Thoracic aorta (tissue), 2 donors: ENCODE results near the gene SMIM21. TPM values are rescaled to one million over a fixed set of nuclear protein-coding genes. Genes with fewer than 3 reads are reported as not detected.

Experiments used
- ATAC-seq: fragments of 150-250 bp; one replicate; pipeline ENCODE4 v1.8.0; 2017; ENCODE audit warnings: low read depth; ENCODE audit not compliant: insufficient number of reproducible peaks, low FRiP score
- DNase-seq: peaks from one replicate; pipeline ENCODE4 v3.0.0-alpha.2; 2020; ENCODE audit warnings: low spot score
- H3K27ac ChIP-seq, 2 donors: fragments of 200-600 bp; sonication (generic); 1 replicate in 1 of 2; 2 replicates in 1 of 2; pipeline ENCODE4 v1.5.1; 2016; ENCODE audit warnings: mild to moderate bottlenecking in 2 of 2, moderate library complexity in 2 of 2
- H3K27me3 ChIP-seq: fragments of 200-600 bp; sonication (generic); replicated peaks from 2 replicates; pipeline ENCODE4 v1.6.0; 2016; ENCODE audit warnings: mild to moderate bottlenecking; ENCODE audit not compliant: insufficient read depth
- H3K36me3 ChIP-seq: fragments of 200-600 bp; sonication (generic); one replicate; pipeline ENCODE4 v1.5.1; 2016
- H3K4me1 ChIP-seq, 2 donors: fragments of 200-600 bp; sonication (generic); 1 replicate in 1 of 2; 2 replicates in 1 of 2; pipeline versions ENCODE4 v1.5.1 to v1.6.0; 2016; ENCODE audit warnings: low read depth in 2 of 2, mild to moderate bottlenecking in 1 of 2; ENCODE audit not compliant: control insufficient read depth in 1 of 2
- H3K4me3 ChIP-seq: fragments of 200-600 bp; sonication (generic); 2 replicates; pipeline ENCODE4 v1.5.1; 2016; ENCODE audit warnings: mild to moderate bottlenecking
- H3K9me3 ChIP-seq: fragments of 200-600 bp; sonication (generic); 2 replicates; pipeline ENCODE4 v1.5.1; 2016
- CTCF ChIP-seq: fragments of 200-600 bp; sonication (generic); IDR thresholded peaks from one replicate; pipeline ENCODE4 v1.5.1; 2019; ENCODE audit warnings: antibody characterized with exemption
- total RNA-seq, 2 donors: library from RNA; depleted of rRNA; stranded (reverse); fragments of >200 nt; gene quantifications; one replicate each; pipeline versions ENCODE4 v1.1.0 to v1.2.3, GENCODE V29; 2016

SMIM21 gene
- total RNA-seq, 2 donors from 2014 or later: not detected

DNA sequence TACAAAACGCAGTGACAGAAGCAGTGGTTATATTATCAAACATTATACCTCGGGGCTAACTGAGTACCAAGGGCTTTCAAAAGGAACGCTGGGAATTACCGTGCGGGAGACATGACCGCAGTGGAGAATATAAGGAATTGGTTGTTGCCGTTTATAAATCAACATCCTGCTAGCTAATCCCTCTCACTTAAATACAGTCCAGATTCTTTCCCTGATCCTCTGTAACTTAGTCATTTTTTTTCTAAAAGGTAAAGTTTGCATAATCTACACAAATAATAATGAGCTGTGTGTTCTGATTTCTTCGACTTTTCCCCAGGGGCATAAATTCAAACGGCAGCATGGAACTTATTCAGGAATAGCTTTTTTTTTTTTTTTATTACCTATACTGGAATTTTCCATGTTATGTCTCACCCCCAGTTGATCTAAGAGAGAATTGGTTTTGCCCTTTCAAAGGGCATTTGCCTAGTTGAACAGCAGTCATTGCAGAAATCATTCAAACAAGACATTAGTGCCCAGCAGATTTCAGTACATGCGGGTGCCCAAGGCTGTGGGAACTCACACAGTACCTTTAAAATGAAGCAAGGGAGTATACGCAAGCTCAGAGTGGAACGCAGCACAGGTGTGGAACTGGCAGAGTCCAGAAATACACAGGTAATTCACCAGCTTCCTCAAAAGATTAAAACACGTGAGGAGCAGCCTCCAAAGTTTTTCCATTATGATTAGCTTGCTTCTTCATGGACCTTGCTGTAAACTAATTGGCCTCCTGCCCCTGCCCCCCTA, 63.9 kb downstream of the SMIM21 start:
- Histone ChIP-seq H3K27me3 (no peaks in the 10 kb centered on the region), H3K9me3 (no peaks in the 10 kb centered on the region), H3K4me3 (no peak overlapping the region), H3K4me1 (no peaks in the 10 kb centered on the region), H3K27ac (no peak overlapping the region), H3K36me3 (no peaks in the 10 kb centered on the region)
- no peak for ATAC-seq
- no peak for DNase-seq
- TF ChIP-seq CTCF: no peak

- ATAC-seq (no peak), DNase-seq (no peak)
- H3K27me3 ChIP-seq: no peaks in the 10 kb centered on the region
- no peaks in the 10 kb centered on the region for H3K4me1 ChIP-seq
- no peaks in the 10 kb centered on the region for H3K9me3 ChIP-seq
- no peak overlapping the region for H3K4me3 ChIP-seq
- H3K27ac ChIP-seq: no peak overlapping the region
- H3K36me3 ChIP-seq: no peaks in the 10 kb centered on the region
- no peak for TF ChIP-seq CTCF
Observed at GRCh38 chr18:75362435-75362834, 65.1 kb downstream of the SMIM21 start.

- Histone ChIP-seq H3K4me1 (no peaks in the 10 kb centered on the region), H3K4me3 (no peak overlapping the region), H3K36me3 (no peaks in the 10 kb centered on the region), H3K27me3 (no peaks in the 10 kb centered on the region), H3K27ac (no peak overlapping the region), H3K9me3 (no peaks in the 10 kb centered on the region)
- DNase-seq (no peak), ATAC-seq (no peak)
- TF ChIP-seq CTCF: no peak
Observed at GRCh38 chr18:75360941-75361340, 66.6 kb downstream of the SMIM21 start.

DNA sequence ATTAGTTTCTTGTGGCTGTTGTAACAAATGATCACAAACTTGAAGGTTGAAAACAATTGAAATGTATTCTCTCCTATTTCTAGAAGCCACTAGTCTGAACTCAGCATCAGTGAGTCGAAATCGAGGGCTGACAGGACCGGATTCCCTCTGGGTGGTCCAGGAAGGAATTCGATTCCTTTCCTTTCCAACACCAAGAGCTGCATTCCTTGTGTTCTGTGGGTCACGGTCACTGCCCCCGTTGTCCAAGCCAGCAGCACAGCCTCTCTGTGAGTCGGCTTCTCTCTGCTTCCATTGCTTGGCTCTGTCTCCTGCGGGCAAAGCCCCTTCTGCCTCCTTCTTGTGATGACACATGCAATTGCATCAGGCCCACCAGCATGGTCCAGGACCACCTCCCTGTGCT, 67.3 kb downstream of the SMIM21 start:
- no peak for TF ChIP-seq CTCF
- no peak for ATAC-seq

More for the DNA sequence above, 67.3 kb downstream of the SMIM21 start:
- Histone ChIP-seq H3K27me3 (no peaks in the 10 kb centered on the region), H3K36me3 (no peaks in the 10 kb centered on the region), H3K4me3 (no peak overlapping the region), H3K4me1 (no peaks in the 10 kb centered on the region), H3K27ac (no peak overlapping the region), H3K9me3 (no peaks in the 10 kb centered on the region)
- DNase-seq: no peak

Other genes with a start within 250 kb of the SMIM21 start
- gene PTGR3, start 218.6 kb downstream of the SMIM21 start, total RNA-seq: 10 to 100 TPM; 11.2 to 21.7 TPM
- 10 to 100 TPM; 13.9 to 17.4 TPM for gene TSHZ1, start 216.9 kb downstream of the SMIM21 start, total RNA-seq